ENCODE data around the gene DNAI1. TPM values are rescaled to one million over a fixed set of nuclear protein-coding genes. Genes with fewer than 3 reads are reported as not detected.
A peak's percentile ranks its signal among the peaks of the same experiment; 100 is the strongest.

The DNAI1 gene
- total RNA-seq, 1 donor = not detected

DNA sequence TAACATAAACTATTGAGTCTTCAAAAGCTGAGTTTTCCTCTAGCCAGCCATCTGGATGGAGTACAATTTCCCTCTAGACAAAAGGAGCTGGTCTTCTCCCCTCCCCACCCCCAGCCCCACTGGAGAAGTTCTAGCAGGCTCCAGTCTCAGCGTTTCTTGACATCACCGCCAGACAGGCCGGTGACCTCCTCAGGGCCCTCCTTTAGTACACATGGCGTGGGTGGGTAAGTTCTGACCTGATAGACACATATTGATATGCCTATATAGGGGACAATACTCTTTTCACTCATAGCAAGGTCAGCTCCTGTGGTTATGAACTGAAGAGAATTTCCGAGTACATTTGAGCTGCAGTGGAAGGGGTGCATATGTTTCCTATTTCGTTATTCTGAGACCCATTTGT, 27.2 kb downstream of the DNAI1 start:
- no peak for DNase-seq (ENCODE audit: low read depth in 2 of 3, low spot score in 2 of 3)

DNA sequence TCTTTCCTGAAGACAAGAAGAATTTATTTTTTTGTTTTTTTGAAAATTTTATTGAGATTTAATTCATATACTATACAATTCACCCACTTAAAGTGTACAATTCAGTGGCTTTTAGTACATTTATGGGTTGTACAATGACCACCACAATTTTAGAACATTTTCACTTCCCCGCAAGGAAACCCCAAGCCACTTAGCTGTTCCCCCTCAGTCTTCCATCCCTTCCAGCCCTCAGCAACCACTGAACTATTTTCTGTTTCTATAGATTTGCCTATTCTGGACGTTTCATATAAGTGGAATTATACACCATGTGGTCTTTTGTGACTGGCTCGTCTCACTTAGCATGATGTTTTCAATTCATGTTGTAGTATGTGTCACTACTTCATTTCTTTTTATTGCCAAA, 28.0 kb downstream of the DNAI1 start:
- DNase-seq (ENCODE audit: low read depth in 2 of 3, low spot score in 2 of 3) = no peak

DNA sequence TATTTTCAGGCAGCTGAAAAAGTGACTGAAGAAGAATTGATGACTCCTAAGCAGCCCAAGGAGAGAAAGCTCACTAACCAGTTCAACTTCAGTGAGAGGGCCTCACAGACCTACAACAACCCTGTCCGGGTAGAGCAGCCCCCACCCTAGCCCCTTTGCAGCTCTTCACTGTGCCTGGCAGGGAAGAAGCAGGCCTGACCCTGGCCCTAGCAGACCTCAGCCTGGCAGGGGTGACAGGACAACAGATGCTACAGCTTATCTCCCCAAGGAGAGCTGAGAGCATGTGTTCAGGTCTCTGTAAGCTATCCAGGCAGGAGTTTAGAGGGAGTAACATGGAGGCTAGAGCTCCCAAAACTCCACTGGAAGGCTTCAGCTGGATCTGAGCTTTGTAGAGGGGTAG, 31.8 kb downstream of the DNAI1 start:
- no peak for DNase-seq (ENCODE audit: low read depth in 2 of 3, low spot score in 2 of 3)

DNA sequence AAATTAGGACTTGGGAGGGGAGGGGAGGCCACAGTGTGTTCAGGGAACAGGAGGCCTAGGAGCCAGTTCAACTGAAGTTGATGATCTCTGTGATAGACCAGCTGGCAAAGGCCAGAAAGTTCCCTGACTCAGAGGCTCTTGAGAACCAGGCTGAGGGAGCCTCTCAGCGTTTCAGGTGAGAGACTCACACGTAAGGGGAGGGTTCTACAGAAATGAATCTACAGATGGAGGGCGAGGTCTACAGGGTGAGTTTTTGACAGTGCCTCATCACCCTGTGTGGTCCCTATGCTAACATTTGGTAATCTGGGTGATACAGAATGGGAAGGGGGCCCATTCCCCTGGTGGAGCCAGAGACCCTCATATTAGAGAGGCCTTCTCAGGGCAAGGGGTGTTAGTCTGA, 32.2 kb downstream of the DNAI1 start:
- no peak for DNase-seq (ENCODE audit: low read depth in 2 of 3, low spot score in 2 of 3)

DNA sequence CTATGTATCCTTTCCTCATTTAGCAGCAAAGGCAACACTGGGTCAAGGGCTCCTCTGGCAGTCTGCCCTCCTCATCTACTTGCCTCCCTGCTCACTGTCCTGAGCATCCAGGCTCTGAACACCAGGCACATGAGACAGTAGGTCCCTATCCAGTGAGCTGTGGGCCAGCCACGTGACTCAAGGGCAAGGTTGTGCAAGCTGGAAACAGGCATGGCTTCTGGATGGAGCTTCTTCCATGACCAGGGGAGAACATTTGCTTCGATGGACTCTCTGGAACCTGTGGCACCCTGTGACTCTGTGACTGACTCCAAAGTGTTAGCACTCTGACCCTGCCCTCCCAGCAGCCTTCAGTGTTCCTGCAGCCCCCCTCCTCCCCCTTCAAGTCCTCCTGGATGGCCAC, 33.0 kb downstream of the DNAI1 start:
- DNase-seq (ENCODE audit: low read depth in 2 of 3, low spot score in 2 of 3) = no peak

DNA sequence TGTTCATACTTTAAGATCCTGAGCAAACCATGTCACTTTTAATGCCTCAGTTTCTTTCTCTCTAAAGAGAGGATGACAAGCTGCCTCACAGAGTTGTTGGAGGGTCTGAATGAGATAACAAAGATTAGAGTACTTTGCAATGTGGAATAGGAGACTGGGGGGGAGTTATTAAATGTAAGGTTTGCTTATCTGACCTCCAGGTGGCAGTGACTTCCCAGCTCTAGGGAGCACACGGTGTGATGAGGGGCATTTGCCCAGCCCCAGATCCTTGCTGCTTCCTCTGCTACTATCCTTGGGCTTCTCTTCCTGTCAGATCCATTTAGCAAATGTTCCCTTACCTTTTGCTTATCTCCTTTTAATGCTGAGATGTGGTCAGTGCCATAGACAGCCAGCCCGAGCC, 33.4 kb downstream of the DNAI1 start:
- DNase-seq (ENCODE audit: low read depth in 2 of 3, low spot score in 2 of 3) = peak in 1 of 3 donors; percentile 4

DNA sequence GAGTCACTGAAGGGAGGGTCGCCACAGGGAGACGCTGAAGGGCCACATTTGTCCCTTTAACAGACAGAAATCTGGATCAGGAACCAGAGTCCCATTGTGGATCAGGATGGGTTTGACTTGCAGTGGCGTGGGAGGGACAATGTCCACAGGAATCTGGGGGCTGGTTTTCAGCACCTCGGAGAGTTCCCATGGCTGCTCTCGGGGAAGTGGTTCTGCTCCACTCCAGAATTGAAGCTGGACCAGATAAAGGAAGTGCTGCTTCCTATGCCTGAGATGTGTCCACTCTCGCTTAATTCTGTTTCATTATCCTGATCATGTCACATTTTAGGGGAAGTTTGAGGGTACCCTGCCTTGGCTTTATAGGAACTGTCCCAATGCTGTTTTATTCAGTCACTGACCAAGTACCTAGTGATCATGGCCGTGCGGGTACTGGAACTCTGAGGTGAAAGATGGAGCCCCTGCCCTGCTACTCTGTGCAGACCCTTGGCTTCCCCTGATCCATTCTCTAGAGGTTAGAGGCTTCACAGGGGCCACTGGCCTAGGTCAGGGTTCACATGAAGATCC, 35.4 kb downstream of the DNAI1 start:
- peak in 2 of 3 donors; percentile 44 to 59 for DNase-seq (ENCODE audit: low read depth in 2 of 3, low spot score in 2 of 3)

DNA sequence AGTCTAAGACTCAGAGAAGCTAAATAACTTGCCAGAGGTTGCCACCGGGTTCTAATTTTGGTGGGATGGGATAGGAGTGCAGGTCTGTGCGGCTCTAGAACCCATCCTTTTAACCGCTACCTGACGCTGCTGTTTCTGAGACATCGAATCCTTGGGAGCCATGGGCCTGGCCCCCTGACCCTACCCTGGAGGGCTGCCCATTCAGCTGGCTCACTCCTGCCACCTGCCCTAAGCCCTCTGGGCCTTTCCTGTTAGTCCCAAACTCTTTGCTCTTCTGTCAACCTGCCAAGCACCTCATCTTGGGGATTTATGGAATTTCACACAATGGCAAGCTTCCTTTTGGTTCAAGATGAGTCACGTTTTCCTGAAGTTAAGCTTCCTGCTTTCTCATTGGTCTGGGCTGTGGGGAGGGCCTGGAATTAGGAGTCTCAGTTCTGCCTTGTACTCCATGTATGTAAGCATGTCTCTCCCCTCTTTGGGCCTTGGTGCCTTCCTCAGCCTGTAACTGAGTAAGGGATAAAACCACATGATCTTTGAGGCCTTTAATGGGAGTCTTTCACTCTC, 37.6 kb downstream of the DNAI1 start:
- DNase-seq (ENCODE audit: low read depth in 2 of 3, low spot score in 2 of 3) = no peak

DNA sequence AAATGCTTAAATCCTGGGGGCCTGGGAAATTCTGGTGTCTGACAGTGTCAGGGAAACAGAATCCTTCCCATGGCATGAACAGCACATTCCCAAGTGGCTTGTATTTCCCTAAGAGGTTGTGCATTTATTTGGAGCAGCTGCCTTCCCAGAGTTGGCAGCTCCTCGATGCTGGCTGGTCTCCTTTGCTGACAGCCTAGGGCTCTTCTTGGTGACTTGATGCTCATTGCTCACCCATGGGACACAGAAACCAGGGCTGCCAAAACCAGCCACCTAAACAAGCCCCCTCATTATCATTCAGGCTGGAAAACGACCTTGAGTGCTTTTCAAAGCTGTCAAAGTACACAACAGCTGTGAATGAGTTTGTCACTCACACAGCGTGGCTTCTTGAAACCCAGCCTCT, 39.9 kb downstream of the DNAI1 start:
- no peak for DNase-seq (ENCODE audit: low read depth in 2 of 3, low spot score in 2 of 3)

DNA sequence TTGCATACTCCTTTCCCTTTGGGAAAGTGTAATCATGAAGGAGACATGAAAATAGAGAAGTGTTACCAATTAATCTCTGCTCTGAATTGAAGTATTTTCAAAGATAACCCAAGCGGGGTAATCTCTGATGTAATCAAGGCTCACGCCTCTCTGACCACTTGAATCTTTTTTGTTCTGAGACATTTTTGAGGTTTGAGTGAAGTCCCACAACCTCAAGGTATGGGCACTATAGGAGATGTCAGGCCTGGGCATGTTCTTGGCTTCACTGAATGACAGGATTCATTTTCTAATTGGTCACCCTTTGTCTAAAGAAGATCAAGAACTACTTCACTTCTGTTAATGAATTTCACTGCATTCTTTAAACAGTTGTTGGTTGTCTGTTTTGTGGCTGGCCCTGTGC, 40.5 kb downstream of the DNAI1 start:
- DNase-seq (ENCODE audit: low read depth in 2 of 3, low spot score in 2 of 3) = no peak

DNA sequence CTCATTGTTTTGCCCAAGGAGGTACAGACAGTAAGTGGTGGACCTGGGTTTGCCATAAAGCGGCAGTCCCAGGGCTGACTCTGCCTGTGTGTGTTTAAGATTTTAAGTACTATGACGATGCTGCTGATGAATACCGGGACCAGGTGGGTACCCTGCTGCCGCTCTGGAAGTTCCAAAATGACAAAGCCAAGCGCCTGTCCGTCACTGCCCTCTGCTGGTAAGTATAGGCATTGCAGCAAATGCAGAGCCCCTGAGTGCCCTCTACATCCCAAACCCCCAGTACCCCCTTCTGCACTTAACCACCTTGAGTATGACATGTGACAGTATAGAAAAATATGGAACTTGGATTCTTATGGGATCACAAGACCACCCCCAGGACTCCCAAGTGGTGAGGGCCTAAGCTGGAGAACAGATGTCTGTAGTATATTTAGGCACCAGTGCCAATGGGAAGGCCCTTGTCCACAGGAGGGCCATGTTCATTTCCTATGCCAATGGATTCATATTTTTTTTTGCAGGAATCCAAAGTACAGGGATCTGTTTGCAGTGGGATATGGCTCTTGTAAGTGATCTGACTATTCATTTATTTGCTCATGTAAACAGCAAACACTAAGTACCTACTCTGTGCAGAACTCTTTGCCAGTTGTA, 42.1 kb downstream of the DNAI1 start:
- DNase-seq (ENCODE audit: low read depth in 2 of 3, low spot score in 2 of 3) = peak; percentile 41 to 74 (median 54)

DNA sequence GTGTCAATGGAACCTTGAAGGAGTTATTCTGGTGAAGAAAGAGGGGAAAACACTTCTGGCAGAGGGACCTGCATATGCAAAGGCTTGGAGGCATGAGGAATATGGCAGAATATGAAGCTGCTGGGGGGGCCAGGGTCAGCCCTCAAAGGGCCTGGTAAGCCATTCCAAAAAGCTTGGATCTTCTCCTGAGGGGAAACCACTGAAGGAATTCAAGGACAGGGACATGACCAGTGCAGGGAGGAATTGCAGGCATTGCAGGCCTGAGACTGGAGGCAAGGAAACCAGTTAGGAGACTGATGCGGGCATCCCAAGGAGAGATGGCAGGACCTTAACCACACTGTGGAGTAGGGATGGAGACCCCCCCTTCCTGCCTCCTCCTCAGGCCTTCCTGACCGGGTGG, 42.8 kb downstream of the DNAI1 start:
- no peak for DNase-seq (ENCODE audit: low read depth in 2 of 3, low spot score in 2 of 3)

DNA sequence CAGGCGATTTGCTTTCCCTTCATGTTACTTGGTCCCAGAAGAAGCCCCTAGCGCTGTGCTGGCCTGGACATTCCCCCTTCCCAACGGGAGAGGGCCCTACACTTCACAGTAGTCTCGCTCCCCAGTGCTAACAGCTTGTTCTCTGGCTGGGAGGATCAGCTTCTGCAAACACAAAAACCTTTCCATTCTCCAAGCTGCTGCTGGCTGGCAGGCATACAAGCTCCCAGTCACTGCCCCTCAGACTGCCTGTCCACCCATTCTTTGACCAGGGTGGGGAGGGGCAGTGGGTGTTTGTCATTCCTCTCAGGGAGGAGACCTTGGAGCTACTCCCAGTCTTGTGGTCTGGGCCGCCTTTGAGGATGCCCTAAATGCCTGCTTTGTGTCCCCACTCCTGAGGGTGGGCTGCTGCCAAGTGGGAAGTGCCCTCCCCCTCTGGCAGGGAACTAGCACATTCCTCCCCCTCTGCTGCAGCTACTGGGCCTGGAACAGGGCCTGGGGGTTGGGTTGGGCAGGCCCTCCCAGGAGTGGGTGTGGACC, 43.4 kb downstream of the DNAI1 start:
- DNase-seq (ENCODE audit: low read depth in 2 of 3, low spot score in 2 of 3) = no peak

DNA sequence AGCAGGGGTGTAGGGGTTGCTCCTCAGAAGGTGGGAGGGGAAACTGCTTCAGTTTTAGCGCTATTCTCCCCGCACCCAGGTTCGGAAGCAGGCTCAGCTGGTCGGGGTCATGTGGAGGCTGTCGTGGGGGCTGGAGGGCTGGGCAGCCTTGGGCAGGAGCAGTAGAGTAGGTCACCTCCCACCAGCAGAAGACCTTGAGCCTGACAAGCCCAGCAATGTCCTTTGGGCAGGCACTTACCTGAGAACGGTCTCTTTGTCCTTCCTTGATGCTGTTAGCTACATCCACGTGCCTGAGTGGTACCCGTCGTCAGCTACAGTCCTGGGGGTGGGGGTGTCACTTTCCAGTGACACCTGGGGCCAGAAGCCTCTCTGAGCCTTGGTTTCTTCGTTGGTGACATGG, 43.9 kb downstream of the DNAI1 start:
- no peak for DNase-seq (ENCODE audit: low read depth in 2 of 3, low spot score in 2 of 3)

DNA sequence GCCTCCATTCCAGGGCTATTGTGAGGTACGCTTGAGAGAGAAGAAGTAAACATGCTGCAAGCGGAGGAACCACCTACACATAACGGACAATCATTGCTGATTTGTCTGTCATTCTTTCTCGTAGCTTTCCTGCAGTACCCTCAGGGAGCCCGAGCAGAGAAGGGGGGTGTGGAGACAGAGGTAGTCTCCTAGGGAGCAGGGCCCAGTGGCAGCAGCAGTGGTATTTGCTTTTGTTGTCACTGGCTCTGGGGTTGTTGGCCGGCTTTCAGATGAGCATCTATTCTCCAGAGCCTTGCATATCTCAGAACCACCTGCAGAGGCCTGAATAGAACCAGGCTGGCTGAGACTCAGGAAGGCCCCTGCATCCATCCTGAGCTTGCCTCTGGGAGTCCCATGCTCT, 44.3 kb downstream of the DNAI1 start:
- DNase-seq (ENCODE audit: low read depth in 2 of 3, low spot score in 2 of 3) = no peak

DNA sequence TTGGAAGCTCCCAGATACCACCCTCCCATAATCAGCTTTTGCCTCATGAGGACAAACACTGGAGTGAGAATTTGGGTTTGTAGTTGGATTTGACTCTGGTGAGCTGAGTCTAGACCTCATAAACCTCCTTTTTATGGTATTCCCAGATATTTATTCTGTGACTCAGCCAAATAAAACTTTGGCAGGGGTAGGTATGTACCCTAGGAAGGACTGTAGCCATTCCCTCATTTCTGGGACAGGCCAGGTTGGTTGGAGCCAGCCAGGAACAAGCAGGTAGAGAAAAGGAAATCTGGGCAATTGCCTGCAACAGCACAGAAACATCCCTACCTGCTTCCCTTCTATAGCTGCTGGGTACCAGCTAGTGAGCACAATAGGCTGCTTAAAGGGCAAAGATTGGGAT, 44.8 kb downstream of the DNAI1 start:
- DNase-seq (ENCODE audit: low read depth in 2 of 3, low spot score in 2 of 3) = no peak

DNA sequence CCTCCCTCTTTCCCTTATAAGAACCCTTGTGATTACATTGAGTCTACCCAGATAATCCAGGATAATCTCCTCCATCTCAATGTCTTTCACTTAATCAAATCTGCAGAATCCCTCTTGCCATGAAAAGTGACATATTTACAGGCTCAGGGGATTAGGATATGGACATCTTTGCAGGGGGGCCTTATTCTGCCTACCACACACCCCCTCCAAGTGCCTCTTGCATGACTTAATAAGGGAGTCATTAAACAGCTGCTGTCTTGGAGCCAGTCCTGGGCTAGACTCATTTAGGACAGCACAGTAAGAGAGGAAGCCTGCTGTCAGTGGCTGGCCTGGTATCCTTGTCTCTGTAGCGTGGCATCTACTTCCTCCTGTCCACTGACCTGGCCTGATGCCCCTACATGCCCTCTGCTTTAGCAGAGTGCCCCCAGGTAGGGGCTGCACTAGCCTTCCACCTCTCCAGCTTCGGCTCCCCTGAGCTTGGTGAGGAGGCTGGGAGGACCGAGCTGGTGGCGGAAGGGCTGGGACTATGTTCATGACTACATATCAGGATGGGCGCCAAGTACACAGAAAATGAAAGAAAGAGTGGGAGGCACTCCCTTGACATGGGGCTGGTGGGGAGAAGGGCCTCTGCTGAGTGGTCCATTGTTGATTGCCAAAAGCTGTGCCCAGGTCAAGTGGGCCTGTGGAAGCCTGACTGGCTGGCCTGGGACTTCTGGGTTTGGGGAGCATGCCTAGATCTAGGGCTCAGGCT, 46.9 kb downstream of the DNAI1 start:
- no peak for DNase-seq (ENCODE audit: low read depth in 2 of 3, low spot score in 2 of 3)

DNA sequence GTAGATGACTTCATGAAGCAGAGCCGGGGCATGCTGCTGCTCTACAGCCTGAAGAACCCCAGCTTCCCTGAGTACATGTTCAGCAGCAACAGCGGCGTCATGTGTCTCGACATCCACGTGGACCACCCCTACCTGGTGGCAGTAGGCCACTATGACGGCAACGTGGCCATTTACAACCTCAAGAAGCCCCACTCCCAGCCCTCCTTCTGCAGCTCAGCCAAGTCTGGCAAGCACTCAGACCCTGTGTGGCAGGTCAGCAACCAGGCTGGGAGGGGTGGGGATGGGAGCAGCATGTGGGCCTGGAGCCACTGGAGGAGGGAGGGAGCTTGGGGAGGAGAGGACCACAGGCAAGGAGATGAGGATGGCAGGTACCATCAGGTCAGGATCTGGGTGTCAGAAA, 48.0 kb downstream of the DNAI1 start:
- no peak for DNase-seq (ENCODE audit: low read depth in 2 of 3, low spot score in 2 of 3)

DNA sequence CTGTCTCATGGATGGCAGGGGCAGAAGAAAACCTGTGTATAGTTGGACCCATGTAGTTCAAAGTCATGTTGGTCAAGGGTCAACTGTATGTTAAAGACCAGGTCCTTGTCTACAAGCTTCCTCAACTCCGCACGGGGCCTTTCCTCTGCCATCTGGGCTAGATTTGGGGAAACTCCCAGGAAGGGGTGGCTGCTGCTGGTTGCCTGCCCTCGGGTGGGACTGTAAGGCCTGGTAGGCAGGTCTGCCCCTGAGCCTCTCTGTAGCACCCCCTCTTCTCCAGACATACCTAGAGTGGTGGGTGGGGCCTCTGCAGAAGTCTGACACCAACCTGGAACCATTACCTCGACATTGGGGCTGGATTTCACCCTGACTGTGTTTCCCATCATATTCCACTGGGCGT, 49.0 kb downstream of the DNAI1 start:
- DNase-seq (ENCODE audit: low read depth in 2 of 3, low spot score in 2 of 3) = no peak

DNA sequence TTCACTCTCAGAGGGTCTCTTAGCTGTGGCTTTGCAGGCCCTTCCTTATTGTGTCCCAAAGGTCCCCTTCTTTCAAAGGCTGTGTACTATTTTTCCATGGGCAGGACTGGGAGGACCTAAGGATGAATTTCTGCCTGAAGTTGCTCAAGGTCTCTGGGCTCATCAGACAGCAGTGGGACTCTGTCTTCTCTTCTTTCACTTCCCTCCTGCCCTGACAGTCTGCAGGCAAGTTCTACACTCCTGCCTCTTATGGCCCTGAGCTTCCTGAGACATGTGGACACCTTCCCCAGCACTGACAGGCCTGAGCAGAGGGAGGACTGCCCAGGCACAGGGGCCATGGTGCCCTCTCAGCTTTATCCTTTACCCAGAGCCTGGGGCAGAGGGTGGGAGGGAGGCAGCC, 49.4 kb downstream of the DNAI1 start:
- no peak for DNase-seq (ENCODE audit: low read depth in 2 of 3, low spot score in 2 of 3)

DNA sequence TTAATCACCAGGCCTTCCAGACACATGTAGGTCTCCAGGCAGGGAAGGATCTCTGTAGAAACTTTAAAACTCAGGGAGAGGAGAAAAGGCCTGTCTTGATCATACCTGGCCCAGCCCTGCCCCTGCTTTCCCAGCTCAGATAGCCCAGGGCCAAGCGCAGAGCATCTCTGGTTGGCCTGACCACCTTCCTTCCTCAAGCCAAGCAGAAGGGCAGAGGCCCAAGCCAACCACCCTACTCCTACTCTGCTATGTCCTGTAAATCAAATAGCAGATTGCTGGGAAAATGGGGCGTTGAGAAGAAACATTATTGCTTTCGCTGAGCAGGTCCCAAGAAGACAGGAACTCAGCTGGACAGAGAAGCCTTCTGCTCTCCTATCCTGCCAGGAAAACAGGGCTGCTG, 49.9 kb downstream of the DNAI1 start:
- no peak for DNase-seq (ENCODE audit: low read depth in 2 of 3, low spot score in 2 of 3)

DNA sequence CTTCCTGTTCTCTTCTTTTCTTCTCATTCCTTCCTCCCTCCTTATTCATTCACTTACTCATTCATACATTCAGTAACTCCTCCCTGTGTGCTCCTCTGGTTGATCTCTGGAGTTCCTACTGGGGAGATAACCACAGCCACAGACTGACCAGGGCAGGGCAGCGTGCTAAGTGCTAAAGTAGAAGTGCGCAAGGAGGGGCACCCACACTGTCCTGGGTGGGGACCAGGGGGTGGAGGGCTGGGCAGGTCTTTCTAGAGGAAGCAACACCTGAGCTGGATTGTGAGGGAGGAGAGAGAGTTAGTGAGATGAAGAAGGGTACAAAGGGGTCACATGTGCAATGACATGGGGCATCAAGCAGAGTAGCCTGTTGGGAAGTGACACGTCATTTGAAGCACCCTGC, 50.3 kb downstream of the DNAI1 start:
- no peak for DNase-seq (ENCODE audit: low read depth in 2 of 3, low spot score in 2 of 3)
